TTC549 (cell line): ENCODE measurements around the gene ARHGEF2.

ENCODE experiments used
- FAIRE-seq: peaks from 2 replicates; lab custom pipeline; 2012; peaks lifted over from hg19 to GRCh38; lab: Jason Lieb, UNC

ARHGEF2 gene

GRCh38 chr1:155911156-155912055 lies 66.9 kb downstream of the ARHGEF2 start, which contains the start of gene RIT1:
Gene RIT1, minus strand, starts transcription at chr1:155911349. Its CDS starts 588 bp downstream, at chr1:155910761.
- FAIRE-seq: peak; percentile 71

DNA sequence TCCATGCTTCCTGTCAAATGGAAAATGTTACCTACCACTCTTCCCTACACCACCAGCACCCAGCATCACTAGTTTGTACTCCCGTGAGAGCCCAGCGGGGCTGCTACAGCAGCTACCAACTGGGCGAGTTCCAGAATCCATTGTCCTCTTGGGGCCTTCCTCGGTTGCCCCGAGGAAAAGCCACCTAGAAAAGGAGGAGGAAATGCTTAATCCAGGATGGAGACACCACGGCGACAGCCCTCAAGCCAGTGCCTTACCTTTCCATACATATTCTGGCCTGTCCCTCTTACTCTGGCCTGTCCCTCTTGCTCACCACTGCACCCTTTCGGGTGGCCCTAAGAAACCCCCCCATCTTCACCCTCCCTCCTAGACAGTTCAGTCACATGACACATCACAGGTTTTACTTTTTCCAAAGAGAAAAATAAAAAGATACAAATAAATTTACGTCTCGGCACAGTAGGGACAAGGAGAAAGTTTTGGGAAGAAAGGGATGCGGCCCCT lies 67.7 kb downstream of the ARHGEF2 start:
- FAIRE-seq: no peak

DNA sequence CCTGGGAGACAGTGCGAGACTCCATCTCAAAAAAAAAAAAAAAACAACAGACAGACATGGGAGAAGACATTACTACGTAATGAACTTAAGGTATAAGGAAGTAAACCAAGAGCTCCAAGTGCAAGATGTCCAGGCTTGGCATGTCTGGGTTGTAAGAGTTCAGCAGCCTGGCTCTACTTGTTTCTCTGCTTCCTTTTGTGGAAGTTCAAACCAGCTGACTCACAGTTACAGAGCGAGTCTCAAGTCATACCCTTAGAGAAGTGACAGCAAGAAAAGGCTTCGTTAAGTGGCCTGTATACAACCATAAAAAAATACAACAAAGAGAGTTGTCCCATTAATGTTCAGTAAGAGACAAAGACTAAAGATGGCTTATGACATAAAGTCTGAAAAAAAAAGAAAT lies 68.5 kb downstream of the ARHGEF2 start:
- no peak for FAIRE-seq

- no peak for FAIRE-seq
These were observed 74.1 kb downstream of the ARHGEF2 start for GRCh38 chr1:155904261-155904660.

- FAIRE-seq: no peak
These were observed 78.2 kb downstream of the ARHGEF2 start for GRCh38 chr1:155900161-155900560.

GRCh38 chr1:155899683-155900082 lies 78.7 kb downstream of the ARHGEF2 start:
- FAIRE-seq: no peak

GRCh38 chr1:155898888-155899287 lies 79.5 kb downstream of the ARHGEF2 start:
- FAIRE-seq: peak; percentile 7

- FAIRE-seq: no peak
These were observed 80.6 kb downstream of the ARHGEF2 start for GRCh38 chr1:155897746-155898145.
